VCaP (cell line): ENCODE results near the gene CAPZA2.

Experiments
- H3K27ac ChIP-seq: fragments of 450-650 bp; 2 replicates; pipeline ENCODE4 v1.5.1; 2017
- CTCF ChIP-seq: fragments of 450-650 bp; conservative IDR thresholded peaks from 2 replicates; pipeline ENCODE4 v1.5.1; 2017; ENCODE audit warnings: mild to moderate bottlenecking, moderate library complexity

CAPZA2 gene

DNA sequence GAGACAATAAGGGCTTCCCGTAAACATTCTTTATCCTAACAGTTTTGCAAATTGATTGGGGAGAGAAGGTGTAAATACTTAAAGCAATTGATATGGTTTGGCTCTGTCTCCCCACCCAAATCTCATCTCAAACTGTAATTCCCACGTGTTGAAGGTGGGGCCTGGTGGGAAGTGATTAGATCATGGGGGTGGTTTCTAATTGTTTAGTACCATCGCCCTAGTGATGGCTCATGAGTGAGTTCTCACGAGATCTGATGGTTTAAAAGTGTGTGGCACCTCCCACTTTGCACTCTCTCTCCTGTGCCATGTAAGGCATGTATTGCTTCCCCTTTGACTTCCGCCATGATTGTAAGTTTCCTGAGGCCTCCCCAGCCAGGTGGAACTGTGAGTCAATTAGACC is 22.1 kb upstream of the CAPZA2 start:
- TF ChIP-seq CTCF, result no peak
- H3K27ac ChIP-seq, result no peak overlapping the region

- no peak for TF ChIP-seq CTCF
Measured at GRCh38 chr7:116842371-116842770, 20.0 kb upstream of the CAPZA2 start.

DNA sequence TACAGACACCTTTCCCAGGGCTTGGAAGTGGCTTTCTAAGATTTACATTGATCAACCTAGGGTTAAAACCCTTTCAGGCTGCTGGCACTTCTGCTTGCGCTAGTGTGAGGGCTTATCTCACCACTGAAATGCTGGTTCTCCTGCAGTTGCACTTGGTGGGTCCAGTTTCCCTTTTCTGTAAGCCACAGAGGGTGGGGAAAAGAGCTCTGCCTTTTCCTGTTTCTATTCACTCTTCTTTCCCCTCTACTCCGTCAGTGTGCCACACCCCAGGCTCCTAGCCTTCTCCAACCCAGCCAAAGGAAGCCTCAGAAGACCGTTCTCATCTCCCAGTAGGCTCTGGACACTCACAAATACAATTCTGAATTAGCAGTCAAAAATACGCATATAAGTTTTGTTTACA is 19.0 kb upstream of the CAPZA2 start:
- no peak overlapping the region for H3K27ac ChIP-seq
- TF ChIP-seq CTCF, result no peak

More at GRCh38 chr7:116842371-116842770, 20.0 kb upstream of the CAPZA2 start:
- H3K27ac ChIP-seq, result no peak overlapping the region

DNA sequence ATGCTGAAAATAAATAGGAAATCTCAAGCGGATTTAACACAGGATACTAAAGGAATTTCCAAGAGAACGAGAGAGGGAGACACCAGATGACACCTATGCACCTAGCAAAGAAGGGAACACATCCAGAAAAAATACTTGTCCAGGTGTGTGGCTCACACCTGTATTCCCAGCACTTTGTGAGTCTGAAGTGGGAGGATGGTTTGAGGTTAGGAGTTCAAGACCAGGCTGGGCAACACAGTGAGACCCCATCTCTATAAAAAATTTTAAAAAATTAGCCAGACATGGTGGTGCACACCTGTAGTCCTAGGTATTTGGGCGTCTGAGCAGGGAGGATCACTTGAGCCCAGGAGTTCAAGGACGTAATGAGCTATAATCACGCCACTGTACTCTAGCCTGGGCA is 11.2 kb upstream of the CAPZA2 start:
- no peak overlapping the region for H3K27ac ChIP-seq
- TF ChIP-seq CTCF, result no peak

DNA sequence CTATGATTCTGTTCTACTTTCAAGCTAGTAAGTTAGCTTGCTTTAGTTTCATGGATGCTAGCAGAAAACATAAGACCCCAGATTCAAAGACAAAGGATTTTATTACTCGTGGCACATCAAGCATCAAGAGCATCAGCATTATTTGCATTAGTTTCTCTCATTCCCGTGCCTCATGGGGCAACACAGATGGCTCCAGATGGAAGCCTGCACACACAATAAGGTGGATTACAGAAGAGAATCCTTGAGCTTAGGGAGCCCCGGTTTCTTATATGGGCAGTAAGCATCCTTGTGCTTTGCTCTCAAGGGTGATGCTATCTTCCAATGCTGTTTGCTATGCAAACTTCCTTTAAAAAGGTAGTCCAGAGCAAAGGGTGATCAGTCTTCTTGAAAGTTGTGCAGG is 10.7 kb upstream of the CAPZA2 start:
- no peak for TF ChIP-seq CTCF
- H3K27ac ChIP-seq, result no peak overlapping the region

DNA sequence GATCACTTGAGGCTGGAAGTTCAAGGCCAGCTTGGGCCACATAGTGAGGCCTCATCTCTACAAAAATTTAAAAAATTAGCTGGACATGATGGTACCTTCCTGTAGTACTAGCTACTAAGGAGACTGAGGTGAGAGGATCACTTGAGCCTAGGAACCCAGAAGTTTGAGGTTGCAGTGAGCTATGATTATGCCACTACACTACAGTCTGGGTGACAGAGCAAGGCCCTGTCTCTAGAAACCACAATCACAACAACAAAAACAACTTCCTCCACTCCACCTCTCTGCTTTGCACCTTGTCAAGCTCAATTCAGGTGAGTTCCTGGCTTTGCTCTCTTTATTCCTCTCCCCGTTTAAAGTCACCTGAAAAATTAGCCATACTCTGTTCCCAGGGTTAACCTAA is 8.3 kb upstream of the CAPZA2 start:
- H3K27ac ChIP-seq, result no peak overlapping the region
- no peak for TF ChIP-seq CTCF

DNA sequence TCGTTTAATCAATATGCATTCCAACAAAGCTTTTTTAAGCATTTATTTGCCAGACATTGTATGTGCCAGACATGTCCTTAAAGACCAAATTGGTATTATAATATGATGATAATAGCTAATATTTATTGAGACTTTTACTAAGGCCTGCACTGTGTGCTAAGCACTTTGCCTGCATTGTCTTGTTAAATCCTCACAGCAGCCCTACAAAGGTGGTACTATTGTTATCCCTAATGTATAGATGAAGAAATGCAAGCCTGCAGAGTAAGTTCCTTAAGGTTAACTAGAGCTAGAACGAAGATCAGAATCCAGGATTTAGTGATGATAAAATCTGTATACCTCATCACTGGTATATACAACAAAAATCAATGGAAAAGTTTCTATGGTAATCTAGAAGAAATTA is 5.3 kb upstream of the CAPZA2 start:
- TF ChIP-seq CTCF, result no peak
- no peak overlapping the region for H3K27ac ChIP-seq

- TF ChIP-seq CTCF, result no peak
- H3K27ac ChIP-seq, result no peak overlapping the region
Measured at GRCh38 chr7:116859323-116859722, 3.1 kb upstream of the CAPZA2 start.
